G401.6 (cell line): ENCODE data around the gene SGCA.

Experiments
- FAIRE-seq: peaks from 2 replicates; lab custom pipeline; 2012; peaks lifted over from hg19 to GRCh38; lab: Jason Lieb, UNC

Gene SGCA

DNA sequence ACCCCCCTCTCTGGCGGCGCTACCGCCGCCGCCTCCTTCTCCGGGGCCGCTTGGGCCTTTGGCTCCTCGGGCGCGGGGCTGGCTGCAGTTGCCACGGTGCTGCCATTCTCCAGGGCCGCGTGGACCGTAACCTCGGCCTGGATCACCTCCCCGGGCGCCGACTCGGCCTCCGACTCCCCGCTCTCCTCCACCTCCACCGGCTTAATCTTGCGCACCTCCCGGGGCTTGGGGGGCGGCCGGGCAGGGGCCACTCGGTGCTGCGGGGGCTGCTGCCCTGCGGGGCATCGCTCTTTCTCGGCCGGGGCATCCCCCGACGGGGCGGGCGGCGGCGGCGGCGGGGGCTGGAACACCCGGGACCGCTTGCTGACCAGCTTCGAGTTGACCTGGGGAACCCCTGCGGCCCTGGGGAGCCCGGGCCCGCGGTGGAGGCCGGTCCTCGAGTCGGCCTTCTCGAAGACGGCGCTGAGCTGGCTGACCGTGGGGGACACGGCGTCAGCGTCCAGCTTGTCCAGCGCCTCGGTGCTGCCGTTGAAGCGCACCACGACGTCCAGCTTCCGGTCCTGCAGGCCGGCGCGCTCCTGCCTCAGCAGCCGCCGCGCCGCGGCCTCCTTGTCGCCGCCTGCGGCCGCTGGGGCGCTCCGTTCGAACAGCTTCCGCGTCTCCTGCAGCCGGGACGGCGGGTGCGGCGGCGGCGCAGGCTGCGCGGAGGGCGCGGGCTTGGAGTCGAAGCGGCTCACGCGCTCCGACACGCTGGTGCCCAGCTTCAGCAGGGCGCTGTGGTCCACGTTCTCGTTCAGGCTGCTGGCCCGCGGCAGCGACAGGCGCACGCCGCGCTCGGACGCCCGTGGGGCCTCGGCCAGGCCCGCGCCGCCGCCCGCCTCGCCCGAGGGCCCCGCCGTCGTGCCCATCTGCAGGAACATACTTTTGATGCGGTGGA, 16.1 kb upstream of the SGCA start:
- no peak for FAIRE-seq

DNA sequence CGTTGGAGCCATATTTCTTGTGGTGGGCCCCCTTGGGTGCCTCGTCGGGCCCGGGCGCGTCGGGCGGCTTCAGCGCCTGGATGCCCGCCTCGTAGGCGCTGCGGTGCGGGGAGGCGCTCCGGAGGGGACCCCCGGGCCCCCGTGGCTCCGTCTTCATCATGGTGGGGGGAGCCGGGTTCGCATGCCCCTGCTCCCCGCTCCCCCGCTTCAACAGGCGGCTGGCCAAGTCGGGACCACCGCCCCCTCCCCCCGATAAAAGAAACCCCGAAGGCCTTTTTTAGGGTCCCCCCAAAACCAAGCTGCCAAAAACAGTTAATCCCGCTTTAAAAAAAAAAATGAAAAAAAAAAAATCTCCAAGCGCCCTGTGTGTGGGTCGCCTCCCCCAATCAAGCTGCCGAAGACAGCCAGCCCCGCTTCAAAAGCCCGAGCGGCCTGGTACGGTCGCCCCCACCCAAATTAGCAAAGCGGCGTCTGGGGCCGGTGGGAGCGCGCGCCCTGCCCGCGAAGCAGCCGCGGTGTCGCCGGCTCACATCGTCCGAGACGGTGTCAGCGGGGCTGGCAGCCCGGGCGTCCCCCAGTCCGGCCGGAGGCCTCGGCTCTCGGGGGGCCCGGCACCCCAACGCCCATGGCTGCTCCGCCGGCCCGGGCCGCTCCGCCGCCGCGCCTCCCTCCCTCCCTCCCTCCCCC, 15.3 kb upstream of the SGCA start, which contains the start of gene PPP1R9B:
TSS of gene PPP1R9B (minus strand) at position 324 of the 687 bp plus-strand sequence. CDS start at position 160, 164 bp downstream.
- FAIRE-seq = no peak

DNA sequence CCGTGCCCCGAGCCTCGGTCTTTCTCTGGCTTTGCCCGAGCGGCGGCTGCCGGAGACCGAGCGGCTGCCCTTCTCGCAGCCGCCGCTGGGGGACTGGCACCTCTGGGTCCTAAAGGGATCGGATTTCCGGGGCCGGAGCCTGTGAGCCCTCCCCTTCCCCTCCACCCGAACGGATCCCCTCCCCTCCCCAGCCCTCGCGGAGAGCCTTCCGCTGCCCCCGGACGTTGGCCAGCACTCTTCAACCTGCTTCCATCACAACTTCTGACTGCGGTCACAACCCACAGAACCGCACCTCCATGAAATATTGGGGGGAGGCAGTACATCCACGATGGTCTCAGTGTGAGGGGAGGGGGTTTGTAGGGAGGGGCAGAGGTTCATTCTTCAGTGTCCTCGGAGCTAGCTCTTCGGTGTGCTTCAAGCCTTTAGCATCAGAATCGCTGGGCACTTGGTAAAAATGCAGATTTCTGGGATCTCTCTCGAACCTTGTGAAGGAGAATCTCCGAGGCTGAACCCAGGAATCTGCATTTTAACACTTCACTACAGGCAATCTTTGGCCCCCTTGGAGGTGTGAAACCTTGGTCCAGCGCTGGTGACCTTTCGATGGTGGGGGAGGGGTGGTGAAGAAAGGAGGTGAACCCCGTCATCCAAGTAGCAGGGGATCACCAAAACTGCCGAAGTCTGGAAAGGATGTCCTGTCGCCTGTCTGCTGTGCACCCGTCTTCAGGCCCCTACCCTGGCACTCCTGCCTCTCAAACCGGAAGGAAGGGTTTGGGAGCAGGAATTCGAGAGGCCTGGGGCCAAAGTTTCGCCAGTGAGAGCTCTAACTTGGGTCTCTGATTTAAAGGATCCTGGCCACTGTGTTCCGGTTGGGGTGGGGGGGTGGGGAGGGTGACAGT, 14.5 kb upstream of the SGCA start:
- no peak for FAIRE-seq

DNA sequence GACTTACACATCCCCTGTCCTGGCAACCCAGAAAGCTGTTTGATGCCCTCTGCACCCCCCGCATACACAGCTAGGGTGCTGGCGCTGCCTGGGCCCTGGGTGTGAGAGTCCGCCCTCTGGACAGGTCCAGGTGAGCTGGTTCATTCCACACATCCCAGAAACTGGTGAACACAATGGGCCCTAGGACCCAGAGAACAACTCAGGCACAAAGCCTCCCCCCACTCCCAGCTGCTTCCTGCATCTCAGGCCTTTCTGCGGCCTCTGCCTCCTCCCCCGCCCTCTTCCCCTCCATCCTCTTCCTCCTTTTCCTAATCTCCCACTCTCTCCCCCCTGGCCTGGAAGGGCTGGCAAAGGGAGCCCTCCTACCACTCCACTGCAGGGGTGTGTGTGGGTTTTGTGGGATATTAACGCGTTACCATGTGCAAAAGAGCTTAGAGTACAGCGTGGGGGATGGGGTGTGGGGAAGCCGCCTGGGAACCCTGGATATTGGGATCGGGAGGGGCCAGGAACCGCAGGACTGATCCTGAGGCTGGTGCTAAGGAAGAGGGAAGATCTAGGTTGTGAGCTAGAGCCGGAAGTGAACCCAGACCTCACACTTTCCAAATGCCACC, 13.8 kb upstream of the SGCA start:
- FAIRE-seq = peak; percentile 50

DNA sequence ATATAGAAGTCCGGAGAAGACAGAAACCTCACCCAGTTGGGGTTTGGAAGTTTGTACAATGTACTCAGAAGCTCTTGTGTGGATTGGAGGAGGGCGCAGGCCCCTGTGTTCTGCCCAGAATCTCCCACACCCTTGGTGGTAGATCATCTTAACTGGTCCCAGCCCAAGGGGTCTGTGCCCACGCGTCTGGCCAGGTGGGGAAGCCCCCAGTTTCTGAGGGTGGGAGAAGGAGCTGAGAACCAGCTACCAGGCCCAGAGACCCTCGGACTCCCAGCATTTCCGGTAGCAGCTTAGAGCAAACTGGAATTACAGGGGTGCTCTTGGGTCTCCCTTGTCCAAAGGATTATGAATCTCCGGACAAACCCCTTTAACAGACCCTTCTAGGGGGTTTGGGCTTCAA, 13.1 kb upstream of the SGCA start:
- no peak for FAIRE-seq

DNA sequence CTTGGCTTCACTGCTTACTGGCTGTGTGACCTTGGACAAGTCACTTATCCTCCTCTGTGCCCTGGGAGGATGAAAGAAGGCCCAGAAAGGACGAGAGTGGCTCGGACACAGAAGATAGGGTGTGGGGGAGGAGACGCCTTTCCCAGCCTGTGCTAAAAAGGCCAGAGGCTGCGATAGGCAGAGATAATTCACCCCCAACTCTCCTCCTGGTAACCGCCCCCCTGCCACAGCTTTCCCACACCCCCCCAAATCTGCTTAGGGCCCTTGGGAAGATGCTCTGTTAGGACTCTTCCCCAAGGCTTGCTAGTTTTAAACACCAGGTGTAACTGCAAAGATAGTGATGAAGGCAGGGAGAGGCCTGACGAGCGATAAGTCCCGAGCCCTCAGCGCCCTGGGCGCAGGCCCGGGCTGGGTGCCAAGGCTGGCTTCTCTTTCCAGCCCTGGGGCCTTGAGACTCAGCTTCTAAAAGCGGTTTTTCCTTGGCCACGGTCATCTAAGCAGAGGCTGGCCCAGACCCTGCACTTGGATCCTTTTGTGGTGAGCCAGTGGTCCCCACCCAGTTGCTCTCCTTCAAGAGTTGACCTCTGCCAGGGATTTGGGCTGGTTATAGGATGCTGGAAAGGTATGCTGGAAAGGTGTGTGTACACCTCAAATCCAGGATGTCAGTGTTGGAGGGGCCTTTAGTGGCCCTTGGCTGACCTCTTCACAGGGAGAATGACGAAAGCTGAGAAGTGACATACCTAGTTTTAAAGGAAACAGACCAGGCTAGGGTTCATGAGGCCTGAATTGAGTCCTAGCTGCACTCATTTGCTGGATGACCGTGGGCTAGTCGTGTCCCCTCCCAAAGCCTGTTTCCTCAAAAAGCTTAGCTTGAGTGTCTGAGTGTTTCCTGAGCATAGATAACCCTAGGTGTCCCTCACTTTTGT, 11.9 kb upstream of the SGCA start:
- FAIRE-seq = no peak

DNA sequence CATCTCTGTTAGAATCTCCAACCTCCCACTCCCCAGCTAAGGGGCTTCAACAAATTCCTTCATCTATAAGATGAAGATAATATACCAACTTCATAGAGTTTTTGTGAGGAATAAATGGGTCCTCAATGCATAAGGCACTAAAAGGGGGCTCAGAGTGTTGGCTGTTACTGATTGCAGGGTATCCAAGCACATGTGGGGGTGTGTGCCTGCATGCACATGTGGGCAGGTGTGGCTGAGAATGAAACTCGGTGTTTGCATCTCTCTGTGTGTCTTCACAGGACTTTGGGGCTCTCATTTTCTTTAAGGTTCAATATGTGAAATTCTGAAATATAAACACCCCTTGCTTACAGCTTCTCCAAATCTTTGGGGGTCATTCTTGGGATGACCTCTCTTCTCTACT, 11.2 kb upstream of the SGCA start:
- no peak for FAIRE-seq

DNA sequence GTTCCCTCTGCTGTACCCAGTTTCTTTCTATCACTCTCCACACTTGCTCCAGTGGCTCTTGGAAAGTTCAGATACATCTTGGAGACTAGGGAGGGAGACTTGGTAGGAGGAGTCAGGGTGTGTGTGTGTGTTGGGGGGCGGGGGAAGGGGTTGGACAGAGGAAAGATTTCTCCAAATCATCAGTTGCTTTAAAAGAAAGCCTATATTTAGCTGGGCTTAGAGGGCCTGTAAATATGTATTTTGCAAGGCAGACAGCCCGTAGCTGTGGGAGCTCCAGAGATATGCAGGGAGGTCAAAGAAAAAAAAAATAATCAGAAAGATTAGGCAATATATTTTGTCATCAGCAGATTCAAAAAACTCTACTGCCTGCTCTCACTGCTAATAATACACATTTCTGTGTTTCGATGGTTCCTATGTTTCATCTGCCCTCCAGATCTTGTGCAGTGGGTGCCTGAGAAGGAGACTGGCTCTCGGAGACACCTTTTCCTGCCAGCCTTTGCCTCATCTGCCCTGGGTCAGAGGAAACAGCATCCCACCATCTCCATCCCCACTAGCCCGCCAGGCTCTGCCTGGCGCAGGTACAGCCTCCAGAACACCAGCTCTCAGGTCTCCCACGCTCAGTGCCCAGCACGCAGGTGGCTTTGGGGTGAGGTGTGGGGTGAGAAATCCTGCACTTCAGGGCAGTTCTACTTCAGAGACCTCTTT, 10.5 kb upstream of the SGCA start:
- peak; percentile 21 for FAIRE-seq

DNA sequence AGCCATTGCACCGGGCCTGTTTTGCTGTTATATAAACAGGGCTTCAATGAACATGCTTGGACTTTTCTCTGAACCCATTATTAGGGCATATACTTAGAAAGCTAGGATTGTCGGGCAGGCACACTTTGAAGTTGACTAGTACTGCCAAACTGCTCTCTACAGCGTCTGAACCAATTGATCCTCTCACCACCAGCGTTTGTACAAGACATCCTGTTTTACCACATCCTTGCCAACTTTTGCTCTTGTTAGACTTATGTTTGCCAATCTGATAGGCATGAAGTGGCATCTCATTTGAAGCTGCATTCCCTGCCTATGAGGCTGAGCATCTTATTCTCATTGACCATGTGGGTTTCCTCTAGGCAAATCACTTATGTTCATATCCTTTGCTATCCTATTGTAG, 7.9 kb upstream of the SGCA start:
- FAIRE-seq = no peak

DNA sequence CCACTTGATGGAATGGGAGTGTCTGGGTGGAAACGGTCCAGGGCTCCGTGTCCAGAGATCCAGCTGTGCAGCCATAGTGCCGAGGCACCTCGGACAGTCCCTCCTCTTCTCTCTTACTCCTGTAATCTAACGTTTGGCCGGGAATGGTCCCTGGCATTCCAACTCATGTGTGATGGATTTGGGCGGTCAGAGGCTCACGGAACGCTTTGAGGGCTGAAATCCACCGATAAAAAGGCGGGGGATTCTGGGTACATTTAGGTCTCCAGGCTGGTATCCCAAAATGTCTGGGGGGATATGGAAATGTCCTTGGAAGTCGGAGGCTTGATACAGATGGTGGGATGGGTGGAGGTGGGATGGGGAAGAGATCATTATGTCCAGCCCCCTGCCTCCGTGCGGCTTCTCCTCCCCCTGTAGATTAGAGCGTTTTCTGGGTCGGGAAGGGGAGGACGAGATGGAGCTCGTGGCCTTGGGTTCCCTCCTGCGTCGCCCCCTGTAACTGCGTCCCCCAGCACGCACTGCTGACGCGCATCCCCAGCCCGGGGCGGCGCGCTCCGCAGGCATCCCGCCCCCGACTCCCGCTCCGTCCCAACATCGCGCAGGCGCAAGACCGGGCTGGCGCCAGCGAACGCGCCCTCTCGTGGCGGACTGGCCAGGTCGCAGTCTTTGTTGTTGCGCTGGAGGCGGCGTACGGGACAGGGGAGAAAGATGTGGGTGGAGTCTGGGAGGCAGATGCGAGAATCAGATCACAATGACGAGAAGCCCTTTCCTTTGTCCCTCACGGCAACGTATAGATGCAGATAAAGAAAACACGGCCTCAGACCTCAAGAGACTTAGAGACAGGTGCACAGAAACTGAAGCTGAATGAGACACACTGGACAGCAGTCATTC, 4.5 kb upstream of the SGCA start:
- FAIRE-seq = peak; percentile 79

DNA sequence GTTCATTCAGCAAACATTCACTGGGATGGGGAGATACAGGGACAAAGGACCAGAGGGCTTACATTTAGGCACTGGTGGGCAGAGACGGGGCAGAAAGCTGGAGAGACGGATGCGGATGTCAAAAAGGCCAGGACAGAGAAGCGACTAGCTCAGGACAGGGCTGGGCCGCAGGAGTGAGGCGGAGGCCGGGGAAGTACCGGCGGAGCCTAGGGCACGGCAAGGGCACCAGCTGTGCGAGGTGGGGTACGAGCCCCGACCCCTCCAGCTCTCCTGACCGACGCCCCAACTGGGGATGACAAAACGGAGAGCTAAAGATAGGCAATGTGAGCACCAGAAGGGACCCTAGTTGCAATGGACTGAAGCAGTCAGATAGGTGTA, 3.9 kb upstream of the SGCA start:
- FAIRE-seq = no peak

DNA sequence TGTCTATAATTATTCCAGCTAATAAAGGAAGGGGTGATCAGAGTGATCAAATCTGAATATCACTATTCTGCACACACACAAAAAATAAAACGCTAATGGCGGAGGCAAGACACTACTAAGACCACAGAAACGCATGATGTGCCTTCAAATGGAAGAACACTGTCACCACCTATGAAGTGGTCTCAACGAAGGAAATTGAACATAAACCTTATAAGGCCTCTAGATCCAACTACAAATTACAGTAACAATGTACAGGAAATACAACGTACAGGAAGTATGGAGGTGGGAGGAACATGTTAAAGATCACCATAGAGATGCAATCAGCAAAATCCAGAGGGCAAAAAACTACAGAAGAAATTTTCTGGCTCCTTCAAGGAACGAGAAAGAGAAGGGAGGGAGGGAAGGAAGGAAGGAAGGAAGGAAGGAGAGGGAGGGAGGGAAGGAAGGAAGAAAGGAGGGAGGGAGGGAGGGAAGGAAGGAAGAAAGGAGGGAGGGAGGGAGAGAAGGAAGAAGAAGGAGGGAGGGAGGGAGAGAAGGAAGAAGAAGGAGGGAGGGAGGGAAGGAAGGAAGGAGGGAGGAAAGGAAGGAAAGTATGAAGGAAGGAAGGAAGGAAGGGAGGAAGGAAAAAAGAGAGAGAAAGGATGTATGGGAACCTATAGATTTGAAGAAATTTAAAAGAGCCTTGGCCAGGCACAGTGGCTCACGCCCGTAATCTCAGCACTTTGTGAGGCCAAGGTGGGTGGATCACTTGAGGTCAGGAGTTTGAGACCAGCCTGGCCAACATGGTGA, 3.1 kb upstream of the SGCA start:
- FAIRE-seq = no peak

DNA sequence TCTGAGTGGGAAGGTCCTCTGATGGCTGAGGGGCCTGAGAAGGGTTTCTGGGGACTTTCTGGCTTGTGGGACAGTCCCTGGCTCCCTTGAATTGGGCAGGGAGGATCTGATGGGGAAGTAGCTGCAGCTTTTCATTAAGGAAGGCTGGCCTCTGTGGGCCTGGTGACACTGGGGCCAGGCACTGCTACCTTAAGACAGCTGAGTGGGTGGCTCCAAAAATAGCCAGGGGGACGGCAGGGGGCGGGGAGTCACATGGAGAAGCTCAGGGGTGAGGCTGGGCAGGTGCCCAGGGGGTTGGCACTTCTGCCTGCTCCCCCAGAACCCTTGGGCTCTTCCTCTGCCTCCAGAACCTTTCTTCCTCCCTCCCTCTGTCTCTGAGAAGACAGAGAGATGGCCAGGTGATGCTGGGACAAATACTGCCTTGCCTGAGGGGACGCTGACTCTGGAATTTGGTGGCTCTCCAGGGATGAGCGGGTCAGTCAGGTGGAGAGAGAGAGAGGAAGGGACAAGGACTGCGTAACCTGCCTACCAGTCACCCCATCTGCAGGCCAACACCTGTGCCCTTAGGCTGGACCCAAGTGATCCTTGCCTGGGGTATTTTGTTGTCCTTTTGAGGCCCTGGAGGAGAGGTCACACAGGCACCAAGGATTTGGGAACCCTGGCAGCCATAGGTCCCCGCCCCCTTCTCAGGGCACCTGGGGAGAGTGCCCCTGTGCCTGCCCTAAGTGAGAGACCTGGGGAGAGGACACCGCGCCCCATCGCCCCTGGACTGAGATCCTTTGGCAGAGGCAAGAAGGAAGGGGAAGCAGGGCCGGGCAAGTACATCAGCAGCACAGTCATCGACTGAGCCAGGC, 1.7 kb upstream of the SGCA start:
- FAIRE-seq = no peak

DNA sequence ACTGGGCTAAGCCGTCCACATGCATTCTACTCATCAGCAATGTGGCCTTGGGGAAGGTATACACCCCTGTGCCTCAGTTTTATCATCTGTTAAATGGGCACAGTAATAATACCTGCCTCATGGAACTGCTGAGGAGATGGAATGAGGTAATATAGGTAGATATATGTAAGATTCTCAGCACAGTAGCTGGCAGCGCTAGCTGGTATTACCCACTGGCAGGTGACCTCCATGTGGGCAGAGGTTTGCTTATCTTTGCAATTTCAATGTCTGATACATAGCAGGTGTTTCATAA, 1.2 kb upstream of the SGCA start:
- no peak for FAIRE-seq

DNA sequence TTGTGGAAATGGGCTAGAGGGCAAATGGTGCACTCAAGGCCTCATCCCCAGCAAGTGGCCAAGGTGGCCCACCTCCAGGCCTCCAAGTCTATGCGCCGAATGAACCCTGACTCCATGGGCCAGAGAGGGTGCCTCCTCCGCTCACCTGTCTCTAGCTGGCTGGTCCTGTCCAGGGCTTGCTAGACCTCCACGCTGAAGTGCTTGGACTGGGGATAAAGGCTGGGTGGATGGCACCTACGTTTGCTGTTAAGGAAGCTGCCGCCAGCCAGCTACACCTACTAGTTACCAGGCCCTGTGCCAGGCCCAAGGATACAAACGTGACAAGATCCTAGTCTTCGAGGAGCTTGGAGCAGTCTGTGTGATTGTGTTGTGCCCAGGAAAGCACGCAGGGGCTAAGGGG, 739 bp upstream of the SGCA start:
- no peak for FAIRE-seq

DNA sequence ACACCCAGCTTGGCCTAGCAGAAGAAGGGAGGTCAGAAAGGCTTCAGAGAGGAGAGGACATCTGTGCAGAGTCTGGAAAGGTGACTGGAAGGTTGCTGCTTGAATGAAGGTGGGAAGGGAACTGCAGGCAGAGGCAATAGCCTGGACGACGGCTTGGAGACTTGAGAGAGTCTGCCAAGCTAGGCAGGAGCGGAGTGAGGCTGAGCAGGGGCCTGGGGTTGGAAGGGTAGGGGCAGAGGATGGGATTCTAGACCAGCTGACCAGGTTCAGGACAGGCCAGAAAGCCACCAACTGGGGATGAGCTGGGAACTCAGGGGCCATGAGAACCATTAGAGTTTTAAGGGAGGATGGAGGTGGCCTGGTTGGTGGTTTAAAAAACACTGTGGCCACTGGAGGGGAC, 339 bp upstream of the SGCA start:
- no peak for FAIRE-seq

DNA sequence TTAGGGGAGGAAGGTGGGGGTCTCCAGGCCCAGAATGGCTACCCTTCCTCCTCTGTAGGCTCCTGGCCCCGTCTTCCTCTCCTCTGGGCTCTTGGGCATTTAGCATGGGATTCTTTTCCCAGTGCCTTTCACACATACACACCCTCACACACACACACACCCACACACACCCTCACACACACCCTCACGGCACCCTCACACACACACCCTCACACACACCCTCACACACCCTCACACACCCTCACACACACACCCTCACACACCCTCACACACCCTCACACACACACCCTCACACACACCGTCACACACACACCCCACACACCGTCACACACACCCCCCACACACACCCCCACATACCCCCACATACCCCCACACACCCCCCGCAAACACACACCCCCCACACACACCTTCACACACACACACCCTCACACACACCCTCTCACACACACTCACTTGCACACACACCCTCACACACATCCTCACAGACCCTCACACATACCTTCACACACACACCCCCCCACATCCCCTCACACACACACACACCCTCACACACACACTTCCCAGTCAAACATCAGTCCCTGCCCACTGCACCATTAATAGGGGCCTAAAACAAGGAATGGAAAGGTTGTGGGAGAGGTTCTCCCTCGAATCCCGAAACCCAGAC, 845 bp downstream of the SGCA start:
- FAIRE-seq = no peak
